GM21526 (cell line): ENCODE measurements around the gene PLEKHG3.
"Not testable (repeated sequence)": the region's sequence is repeated elsewhere in the genome, so short reads cannot be mapped to it uniquely, and the experiment has no call there.

Experiments used
- ATAC-seq: cut with Tn5 transposase; IDR thresholded peaks from one replicate; pipeline ENCODE4 v1.9.1; 2021; ENCODE audit warnings: moderate library complexity; ENCODE audit not compliant: unreplicated experiment, low FRiP score

PLEKHG3 gene

DNA sequence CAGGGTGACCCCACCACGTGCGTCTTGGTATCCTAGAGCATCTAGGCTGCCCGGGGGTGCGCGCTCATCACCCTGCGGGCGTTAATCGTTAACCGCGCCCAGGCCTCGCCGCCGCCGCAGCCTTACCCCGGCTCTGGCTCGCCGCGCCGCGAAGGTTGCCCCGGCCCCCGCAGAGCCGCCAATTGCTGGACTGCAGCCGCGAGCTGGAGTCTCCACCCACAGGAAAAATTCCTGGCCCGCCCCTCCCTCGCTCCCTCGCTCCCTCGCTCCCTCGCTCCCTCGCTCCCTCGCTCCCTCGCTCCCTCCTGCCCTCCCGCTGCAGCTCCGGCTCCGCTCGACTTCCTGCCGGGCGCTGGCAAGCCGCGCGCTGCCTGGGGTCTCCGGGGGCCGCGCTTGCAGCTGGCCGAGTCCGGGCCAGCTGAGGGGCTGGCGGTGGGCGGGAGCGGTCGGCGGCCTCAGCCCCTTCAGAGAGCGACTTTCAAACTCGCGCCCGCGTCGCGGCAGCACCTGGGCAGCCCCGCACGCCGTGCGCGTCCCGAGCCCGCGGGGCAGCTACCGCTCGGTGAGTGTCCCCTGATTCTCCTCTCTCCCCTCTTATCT, at the start of gene PLEKHG3:
Gene PLEKHG3 (plus strand): TSS at position 282 of the 600 bp plus-strand sequence. CDS start 23,208 bp downstream, outside the sequence.
- ATAC-seq: no peak

DNA sequence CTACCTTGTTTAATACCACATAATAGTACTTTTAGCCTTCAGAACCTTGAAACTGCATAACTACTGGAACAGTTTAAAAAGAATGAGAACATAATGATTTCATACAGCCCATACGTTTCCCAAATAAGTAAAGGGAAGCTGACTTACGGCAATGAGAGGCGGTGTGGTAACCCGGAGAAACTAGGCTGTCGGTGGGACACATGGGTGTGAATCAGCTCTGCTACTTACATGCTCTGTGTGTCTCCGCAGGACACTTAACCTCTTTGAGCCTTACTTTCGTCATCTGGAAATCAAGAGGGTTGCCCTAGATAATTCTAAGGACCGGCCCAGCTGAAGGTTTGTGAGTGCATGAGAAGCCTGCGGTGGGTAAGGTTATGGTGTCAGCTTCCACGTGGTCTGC, 49.3 kb upstream of the PLEKHG3 start:
- ATAC-seq: no peak

DNA sequence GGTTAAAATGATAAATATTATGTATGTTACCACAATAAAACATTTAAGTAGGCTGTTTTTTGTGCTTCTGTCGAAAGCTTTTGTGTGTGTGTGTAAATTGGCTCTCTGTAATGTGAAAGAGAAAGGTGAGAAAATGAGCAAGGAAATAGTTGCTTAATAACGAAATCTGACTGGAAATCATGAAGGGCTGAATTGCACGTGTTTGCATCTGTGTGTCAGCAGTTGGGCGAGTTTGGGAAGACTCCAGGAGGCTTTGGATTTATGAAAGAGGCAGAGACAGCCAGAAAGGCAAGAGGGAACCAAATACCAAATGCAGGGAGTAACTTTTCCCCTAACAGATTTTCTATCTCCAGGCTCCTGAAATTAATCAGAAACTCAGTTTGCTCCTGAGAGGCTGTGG, 47.2 kb upstream of the PLEKHG3 start:
- ATAC-seq: no peak

DNA sequence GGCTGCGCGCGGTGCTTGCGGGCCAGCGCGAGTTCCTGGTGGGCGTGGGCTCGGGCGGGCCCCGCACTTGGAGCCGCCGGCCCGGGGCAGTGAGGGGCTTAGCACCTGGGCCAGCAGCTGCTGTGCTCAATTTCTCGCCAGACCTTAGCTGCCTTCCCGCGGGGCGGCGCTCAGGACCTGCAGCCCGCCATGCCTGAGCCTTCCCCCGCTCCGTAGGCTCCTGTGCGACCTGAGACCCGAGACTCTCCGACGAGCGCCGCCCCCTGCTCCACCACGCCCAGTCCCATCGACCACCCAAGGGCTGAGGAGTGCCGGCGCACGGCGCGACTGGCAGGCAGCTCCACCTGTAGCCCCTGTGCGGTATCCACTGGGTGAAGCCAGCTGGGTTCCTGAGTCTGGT, 46.0 kb upstream of the PLEKHG3 start:
- no peak for ATAC-seq

DNA sequence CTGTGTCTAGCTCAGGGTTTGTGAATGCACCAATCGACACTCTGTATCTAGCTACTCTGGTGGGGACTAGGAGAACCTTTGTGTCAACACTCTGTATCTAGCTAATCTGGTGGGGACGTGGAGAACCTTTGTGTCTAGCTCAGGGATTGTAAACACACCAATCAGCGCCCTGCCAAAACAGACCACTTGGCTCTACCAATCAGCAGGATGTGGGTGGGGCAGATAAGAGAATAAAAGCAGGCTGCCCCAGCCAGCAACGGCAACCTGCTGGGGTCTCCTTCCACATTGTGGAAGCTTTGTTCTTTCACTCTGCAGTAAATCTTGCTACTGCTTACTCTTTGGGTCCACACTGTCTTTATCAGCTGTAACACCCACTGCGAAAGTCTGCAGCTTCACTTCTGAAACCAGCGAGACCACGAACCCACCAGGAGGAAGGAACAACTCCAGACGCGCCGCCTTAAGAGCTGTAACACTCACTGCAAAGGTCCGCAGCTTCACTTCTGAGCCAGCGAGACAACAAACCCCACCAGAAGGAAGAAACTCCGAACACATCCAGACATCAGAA, 45.4 kb upstream of the PLEKHG3 start:
- not testable (repeated sequence) for ATAC-seq

DNA sequence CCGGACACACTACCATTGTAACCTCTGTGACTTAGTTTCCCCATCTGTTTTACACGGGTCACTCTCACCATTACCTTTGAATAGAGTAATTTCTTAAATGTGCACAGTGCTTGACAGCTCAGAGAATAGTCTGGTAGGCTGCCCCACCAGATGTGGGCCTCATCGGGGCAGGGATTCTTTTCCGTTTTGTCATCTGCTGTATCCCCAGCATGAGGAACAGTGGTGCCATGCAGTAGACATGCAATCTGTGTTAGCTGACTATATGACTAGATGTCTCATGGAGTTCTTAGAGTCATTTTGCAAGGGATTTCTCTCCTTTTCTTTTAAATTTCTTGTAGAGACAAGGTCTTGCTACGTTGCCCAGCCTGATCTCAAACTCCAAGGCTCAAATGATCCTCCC, 44.9 kb upstream of the PLEKHG3 start:
- no peak for ATAC-seq

DNA sequence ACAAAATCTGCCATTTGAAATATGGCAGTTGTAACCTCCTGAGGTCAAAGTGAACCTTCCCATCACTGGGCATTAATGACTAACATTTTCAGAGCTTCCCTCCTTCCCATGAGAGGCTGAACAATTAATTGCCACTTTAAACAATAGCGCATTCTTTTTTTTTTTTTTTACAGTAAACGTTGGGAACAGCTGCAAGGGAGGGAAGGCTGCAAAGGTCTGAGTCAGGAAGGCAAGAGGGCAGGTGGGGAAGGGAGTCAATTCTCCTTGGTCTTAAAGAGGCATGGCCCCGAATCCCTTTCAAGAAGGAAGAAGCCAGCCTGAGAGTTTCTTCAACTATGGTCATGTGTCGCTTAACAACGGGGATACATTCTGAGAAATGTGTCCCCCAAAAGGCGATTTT, 41.0 kb upstream of the PLEKHG3 start:
- ATAC-seq: no peak

DNA sequence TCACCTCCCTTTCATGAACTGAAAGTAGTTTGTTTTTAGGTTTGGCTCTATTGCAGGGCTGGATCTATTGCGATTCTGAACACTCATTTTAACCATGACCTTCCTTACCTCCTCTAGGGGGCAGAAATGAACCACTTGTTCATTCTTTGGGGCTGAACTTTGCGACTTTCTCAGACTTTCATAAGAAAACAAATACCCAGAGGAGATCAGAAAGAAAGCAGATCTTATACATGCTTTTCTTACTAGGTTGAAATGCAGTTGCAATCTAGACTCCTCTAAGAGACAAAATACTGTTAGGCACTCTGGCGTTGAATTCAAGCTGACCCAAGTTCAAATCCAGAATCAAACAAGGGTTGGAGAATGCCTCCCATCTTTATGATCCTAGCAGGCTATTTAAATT, 32.6 kb upstream of the PLEKHG3 start:
- no peak for ATAC-seq

DNA sequence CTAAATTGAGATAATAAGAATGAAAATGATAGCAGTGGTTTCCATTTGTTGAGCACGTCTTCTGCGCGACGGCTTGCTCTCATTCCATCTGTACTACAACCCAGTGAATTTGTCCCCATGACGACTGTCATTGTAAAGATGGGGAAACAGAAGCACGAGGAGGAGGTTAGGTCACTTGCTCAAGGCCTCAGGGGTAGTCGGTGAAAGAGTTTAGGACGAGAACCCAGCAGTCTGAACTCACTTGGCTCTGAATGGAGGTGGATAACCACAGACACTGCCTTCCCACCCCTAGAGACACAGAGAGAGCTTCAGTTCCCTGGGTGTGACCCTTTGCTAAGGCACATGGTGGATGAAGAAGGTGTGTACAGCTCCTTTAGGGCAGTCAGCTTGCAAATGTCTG, 30.9 kb upstream of the PLEKHG3 start:
- no peak for ATAC-seq

DNA sequence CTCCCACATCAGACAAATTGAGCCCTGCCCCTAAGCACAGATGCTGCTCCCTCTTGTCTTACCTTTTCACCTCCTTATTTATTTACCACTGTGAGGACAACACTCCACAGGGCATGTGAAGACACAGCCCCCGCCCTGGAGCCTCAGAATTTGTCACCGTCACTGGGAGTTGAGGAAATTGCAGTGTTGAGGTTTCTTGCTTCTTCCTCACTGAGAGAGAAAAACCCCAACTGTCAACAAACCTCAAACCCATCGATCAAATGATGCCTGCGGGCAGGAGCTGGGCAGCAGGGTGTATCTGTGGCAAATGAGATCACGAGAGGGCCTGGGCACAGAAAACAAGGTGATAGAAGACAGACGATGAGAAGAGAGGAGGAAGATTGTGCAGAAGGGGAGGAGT, 30.5 kb upstream of the PLEKHG3 start:
- no peak for ATAC-seq

DNA sequence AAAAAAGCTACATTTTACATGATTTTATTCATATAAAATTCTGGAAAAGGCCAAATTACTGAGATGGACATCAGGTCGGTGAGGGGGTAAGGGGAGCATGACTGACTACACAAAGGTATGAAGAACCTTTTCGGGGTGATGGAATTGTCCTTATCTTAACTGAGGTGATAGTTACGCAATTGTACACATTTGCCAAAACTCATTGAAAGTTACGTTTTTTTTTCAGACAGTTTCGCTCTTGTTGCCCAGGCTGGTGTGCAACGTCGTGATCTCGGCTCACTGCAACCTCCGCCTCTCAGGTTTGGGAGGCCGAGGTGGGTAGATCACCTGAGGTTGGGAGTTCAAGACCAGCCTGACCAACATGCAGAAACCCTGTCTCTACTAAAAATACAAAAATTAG, 29.4 kb upstream of the PLEKHG3 start:
- ATAC-seq: no peak

DNA sequence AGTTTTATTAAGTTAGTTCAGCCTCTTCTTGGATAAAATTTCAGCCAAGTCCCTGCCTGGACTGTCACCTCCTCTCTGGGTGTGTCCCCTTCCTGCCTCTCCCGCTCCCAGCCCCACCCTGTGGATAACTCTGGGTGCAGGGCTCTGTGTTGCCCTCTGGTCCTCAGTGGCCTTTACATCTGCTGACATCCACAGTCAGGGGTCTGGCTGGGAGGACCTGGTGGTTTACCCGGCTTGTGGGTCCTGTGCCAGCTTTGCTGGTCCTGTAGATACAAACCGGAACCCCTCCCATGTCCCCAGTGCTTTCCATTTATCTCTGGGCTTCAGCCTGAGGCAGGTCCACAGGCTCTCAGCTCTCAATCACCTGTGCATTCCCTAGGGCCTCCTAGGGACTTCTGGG, 28.9 kb upstream of the PLEKHG3 start:
- no peak for ATAC-seq

DNA sequence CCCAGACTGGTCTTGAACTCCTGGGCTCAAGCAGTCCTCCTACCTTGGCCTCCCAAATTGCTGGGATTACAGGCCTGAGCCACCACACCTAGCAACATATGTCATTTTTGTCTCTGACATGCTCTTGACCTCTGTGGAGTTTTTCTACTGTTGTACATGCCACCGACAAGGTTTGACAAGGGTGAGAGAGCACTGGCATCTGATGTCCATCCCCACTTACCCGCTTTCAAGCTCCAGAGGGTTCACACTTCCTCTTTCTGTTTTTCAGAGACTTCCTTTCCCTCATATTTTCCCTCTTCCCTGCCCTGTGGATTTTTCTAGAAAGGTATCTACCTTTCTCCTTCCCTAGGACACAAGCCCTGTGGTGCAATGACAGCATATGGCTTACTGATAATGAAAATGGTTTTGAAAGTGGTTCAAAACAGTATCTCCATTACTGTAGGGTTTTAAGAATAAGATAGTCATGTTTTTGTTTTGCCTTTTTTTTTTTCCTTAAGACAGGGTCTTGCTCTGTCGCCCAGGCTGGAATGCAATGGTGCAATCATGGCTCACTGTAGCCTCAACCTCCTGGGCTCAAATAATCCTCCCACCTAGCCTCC, 27.7 kb upstream of the PLEKHG3 start:
- no peak for ATAC-seq

DNA sequence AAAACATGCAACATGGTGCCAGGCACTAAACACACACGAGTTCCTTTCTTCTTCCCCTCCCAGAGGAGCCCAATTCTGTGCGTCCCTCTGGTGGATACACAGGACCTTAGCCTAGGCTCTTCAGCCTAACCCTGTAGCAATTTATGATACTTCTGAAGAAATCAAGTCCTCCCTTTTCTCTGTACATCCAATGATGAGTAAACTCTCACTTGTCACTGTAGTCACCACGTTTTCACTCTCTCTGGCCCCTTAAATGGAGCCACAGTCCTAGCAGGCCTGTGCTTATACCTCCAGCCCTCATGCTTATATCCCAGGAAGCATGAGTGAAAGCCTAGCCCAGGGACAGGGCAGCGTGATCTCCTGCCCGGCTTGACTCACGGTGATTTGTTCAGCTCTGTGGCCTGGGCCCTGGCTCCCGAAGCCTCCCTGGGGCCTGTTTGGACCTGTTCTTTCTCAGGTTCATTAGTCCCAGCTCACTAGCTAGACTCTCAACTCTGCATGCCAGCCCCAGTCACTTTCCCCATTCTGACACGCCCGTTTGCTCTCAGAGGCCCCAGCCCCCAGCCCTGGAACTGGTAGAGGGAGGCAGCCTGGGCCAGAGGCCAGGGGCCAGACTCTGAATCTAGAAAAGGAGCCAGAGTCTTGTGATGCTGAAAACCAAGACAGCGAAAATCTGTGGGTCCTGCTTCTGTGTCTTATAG, 24.1 kb upstream of the PLEKHG3 start:
- ATAC-seq: no peak

DNA sequence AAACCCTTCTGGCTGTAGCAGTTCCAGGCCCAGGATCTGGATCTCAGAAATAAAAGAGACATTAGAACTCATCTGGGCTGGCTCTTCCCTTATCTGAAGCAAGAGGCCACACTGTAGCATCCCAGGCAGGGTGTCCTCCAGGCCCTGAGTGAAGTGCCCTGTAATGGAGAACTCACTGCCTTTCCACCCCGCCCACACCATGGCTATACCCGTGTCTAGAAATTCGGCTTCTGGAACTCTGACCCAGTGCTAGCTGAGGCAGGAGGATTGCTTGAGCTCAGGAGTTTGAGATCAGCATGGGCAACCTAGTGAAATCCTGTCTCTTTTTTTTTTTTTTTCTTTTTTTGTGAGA, 23.5 kb upstream of the PLEKHG3 start:
- ATAC-seq: no peak

DNA sequence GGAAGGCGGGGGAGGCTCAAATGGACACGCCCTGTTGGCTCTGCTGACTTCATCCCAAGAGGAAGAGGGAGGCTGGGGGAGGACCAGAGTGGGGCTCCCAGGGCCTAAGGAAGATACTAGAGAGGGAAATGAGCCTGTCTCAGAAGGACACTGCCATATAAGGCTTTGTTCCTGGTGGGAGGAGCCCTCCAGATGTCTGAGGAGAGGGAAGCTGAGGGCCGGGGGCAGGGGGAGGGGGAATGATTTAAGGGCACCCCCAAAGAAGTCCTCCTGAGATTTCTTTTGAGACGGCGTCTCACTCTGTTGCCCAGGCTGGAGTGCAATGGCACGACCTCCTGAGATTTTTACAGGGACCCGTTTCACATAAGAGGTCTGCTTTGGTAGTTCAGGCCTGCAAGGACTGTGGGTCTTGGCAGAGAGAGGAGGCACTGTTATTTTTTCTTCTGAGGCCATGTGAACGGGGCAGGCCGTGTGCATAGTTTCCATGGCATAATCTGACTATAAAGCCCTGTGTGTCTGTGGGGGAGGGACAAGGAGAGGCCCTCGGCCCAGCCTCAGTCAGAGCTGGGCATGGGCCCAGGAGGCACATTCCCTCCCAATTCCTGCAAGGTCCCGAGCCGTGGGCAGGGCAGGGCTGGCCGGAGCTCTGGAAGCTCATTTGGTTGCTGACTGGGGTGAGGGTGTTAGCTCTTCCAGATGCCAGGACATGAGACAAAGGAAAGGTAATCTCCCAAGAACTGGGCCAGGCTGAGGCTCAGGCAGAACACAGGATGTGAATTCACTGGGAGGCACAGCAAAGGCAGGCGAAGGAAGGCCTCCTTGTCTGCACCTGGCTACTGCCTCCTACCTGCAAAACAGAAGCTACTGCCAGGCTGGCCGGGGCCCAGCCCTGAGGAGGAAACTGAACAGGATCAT, 22.2 kb upstream of the PLEKHG3 start:
- ATAC-seq: no peak

DNA sequence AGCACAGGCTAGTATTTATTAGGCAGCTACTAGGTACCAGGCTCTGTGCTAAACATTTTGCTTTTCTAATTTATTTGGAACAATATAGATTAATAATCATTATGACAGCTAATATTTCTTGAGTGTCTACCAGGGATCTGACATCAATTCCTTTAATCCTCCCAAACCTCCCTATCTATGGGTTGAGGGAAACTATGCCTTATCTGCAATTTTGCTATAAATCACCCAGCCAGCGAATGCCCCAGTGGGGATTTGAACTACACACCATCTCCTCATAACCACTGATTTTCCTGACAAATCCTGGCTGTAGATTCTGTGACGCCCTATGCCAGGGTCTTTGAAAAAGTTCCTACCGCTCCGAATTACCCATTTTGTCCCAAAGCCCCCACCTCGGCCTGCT, 21.4 kb upstream of the PLEKHG3 start:
- ATAC-seq: no peak

DNA sequence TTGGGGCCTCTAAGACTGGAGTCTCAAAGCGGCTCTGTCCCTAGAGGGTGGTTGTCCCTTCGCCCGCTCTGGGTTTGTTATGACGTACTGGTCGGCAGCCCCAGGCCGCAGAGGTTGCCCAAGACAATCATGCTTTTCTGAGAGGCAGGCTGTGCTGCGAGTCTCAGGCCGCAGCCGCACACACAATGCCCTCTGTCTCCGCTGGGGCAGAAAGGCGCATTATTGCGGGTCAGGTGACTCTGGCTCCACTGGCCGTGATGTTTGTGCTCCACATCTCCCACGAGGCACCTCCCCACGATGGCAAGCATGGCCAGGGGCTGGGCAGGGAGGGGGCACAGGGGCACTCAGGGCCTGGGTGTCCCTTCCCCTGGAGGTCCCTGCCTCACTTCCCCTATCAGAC, 21.0 kb upstream of the PLEKHG3 start:
- ATAC-seq: no peak

DNA sequence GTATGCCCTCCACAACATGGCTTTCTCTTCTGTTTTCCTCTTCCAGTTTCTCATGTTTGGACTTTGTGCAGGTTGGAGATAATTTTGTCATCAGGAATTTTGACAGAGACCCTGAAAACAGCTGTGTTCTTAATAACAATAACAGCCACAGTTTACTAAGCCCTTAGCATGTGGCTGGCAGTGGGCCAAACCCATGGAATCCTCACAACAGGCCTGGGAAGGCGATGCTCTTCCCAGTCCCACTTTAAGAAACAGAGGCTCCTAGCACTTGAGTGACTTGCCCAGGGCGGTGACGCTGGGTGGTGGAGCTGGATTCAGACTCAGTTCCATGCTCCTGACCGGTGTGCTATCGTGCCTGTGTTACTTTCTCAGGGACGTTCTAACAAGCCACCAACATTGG, 20.1 kb upstream of the PLEKHG3 start:
- ATAC-seq: no peak

DNA sequence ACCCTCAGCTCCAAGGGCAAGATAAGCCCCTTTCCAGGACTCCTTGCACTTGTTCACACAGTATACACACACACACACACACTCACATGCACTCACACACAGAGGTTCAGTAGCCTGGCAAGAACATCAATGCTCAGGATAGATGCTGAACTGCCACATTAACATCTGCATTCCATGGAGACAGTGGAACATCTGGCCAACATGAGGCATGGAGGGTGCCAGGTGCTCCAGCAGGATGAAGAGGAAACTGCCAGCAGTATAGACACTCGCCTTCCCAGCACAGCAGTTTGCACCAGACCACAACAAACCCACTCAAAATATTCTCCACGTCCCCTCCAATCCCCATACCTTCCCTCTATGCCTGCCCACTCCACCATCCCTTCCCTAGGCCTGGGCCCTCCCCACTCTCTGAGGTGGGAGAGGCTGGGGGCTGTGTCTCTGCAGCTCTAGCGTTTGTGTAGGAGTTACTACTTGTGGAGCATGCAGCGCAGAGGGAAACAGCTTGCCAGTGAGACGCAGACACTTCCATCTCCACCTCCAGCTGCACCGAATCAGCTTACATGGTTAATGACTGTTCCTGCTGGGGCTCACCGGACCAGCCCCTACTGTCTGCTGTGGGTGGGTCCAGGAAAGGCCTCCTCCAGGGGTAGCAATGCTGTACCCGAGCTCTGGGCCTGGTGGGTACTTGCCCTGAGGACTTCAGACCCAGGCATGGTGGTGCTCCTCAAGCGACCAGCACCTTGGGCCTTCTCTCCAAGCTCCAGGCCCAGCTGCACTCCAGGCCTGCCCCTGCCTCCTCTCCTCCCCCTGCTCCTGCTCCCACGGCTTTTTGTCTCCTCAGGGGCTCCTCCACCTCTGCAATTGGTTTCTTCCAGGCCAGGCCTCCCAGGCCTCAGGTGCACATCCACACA, 18.6 kb upstream of the PLEKHG3 start:
- ATAC-seq: no peak
